ENCODE data around the gene KCNH5. TPM values are rescaled to one million over a fixed set of nuclear protein-coding genes. Genes with fewer than 3 reads are reported as not detected.

KCNH5 gene
- total RNA-seq, 1 experiment from 2014 or later: 1.4 TPM

DNA sequence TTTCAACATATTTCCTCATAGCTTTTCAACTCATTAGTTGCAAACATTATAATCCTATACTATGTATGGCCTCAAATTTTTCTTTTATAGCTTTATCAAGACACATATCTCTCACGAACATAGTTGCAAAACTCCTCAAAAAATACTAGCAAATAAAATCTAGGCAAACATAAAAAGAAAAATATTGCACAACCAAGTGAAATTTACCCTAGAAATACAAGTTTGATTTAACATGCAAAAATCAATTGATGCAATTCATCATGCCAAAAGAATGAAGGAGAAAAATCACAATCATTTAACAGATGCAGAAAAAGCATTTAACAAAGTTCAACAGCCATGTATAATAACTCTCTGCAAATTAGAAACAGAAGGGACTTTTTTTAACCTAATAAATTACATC, 33.3 kb upstream of the KCNH5 start:
- intact Hi-C loops (cut with micrococcal nuclease; ENCODE audit: unreplicated experiment): no loop called here
- no peaks in the 10 kb centered on the region for H4K20me1 ChIP-seq (ENCODE audit: insufficient read depth)
- no peaks in the 10 kb centered on the region for H3F3A ChIP-seq (ENCODE audit: insufficient read depth, low read depth)
- no peaks in the 10 kb centered on the region for H3K9me2 ChIP-seq (ENCODE audit: insufficient read depth)
- H3K79me2 ChIP-seq (ENCODE audit: low read depth): no peaks in the 10 kb centered on the region
- DNase-seq: no peak
- no peak overlapping the region for H3K4me3 ChIP-seq
- no peaks in the 10 kb centered on the region for H3K9me3 ChIP-seq (ENCODE audit: insufficient read depth, low read depth)
- H3K36me3 ChIP-seq (ENCODE audit: low read depth): no peaks in the 10 kb centered on the region
- ChIA-PET POLR2A (ENCODE audit: unreplicated experiment) (no interaction called here), CTCF (no interaction called here)
- H2AFZ ChIP-seq: no peak overlapping the region
- no peak overlapping the region for H3K4me2 ChIP-seq
- TF ChIP-seq EZH2 (IDR thresholded peaks at IDR 0.05; ENCODE audit: low read depth): no peak
- no TSS peak for BruUV-seq (replicated peaks)
- no peaks in the 10 kb centered on the region for H3K27me3 ChIP-seq (ENCODE audit: insufficient read depth, low read depth)
- H3K4me1 ChIP-seq (replicated peaks; ENCODE audit: insufficient read depth): no peaks in the 10 kb centered on the region
- H3K27ac ChIP-seq: no peak overlapping the region

DNA sequence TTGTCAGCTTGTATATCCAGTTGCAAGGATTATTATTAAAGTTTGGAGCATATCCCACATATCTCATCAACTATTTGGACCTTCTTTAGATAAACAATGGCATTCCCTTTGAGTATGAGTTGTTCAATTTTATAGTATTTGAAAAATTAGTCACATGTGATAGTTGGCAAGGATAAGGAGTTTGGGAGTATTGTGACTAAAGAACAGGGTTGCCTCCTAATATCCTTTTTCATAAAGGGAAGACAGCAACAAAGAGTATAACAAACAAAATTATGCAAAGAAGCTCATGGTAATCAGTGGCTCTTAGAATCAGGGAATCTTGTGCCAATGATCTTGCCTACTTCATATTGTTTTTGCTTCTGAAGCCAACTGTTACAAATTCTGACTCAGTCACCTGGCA, 31.2 kb upstream of the KCNH5 start:
- CTCF ChIA-PET: no interaction called here
- Histone ChIP-seq H3K79me2 (ENCODE audit: low read depth) (no peaks in the 10 kb centered on the region), H4K20me1 (ENCODE audit: insufficient read depth) (no peaks in the 10 kb centered on the region), H2AFZ (no peak overlapping the region), H3K4me3 (no peak overlapping the region), H3K36me3 (ENCODE audit: low read depth) (no peaks in the 10 kb centered on the region), H3K27me3 (ENCODE audit: insufficient read depth, low read depth) (no peaks in the 10 kb centered on the region), H3F3A (ENCODE audit: insufficient read depth, low read depth) (no peaks in the 10 kb centered on the region), H3K4me2 (no peak overlapping the region), H3K4me1 (replicated peaks; ENCODE audit: insufficient read depth) (no peaks in the 10 kb centered on the region), H3K9me3 (ENCODE audit: insufficient read depth, low read depth) (0 out of 2 replicates have a peak, but pooled peaks cover 4% of the 10 kb centered on the region), H3K9me2 (ENCODE audit: insufficient read depth) (no peaks in the 10 kb centered on the region), H3K27ac (no peak overlapping the region)
- no peak for DNase-seq
- intact Hi-C loops (cut with micrococcal nuclease; ENCODE audit: unreplicated experiment): no loop called here
- no TSS peak for BruUV-seq (replicated peaks)
- TF ChIP-seq, protein P1, sequence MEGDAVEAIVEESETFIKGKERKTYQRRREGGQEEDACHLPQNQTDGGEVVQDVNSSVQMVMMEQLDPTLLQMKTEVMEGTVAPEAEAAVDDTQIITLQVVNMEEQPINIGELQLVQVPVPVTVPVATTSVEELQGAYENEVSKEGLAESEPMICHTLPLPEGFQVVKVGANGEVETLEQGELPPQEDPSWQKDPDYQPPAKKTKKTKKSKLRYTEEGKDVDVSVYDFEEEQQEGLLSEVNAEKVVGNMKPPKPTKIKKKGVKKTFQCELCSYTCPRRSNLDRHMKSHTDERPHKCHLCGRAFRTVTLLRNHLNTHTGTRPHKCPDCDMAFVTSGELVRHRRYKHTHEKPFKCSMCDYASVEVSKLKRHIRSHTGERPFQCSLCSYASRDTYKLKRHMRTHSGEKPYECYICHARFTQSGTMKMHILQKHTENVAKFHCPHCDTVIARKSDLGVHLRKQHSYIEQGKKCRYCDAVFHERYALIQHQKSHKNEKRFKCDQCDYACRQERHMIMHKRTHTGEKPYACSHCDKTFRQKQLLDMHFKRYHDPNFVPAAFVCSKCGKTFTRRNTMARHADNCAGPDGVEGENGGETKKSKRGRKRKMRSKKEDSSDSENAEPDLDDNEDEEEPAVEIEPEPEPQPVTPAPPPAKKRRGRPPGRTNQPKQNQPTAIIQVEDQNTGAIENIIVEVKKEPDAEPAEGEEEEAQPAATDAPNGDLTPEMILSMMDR (conservative IDR thresholded peaks at IDR 0.05): no peak
- no peak for TF ChIP-seq EZH2 (IDR thresholded peaks at IDR 0.05; ENCODE audit: low read depth)
- POLR2A ChIA-PET (ENCODE audit: unreplicated experiment): no interaction called here

DNA sequence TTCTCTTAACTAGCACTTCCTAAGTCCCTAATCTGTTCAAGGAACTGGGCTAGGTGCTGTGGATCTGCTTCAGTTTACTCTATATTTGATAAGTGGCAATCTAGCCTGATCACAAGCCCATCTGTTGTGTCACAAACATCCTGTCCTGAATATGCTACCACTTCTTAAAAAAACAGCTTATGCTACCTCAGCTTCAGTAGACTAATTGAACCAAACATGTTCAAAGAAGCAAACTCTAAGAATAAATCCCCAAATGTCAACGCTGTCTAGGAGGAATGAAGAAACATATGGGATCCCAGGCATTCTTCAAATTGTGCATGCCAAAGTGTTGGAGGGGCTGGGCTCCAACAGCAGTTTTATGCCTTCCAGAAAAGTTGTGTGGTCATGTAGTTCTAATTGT, 10.4 kb upstream of the KCNH5 start:
- no peaks in the 10 kb centered on the region for H4K20me1 ChIP-seq (ENCODE audit: insufficient read depth)
- ChIA-PET CTCF (no interaction called here), POLR2A (ENCODE audit: unreplicated experiment) (no interaction called here)
- H3K4me3 ChIP-seq: no peak overlapping the region
- no peaks in the 10 kb centered on the region for H3K9me2 ChIP-seq (ENCODE audit: insufficient read depth)
- no peaks in the 10 kb centered on the region for H3K79me2 ChIP-seq (ENCODE audit: low read depth)
- no peak overlapping the region for H3K27ac ChIP-seq
- no peaks in the 10 kb centered on the region for H3K9me3 ChIP-seq (ENCODE audit: insufficient read depth, low read depth)
- no peaks in the 10 kb centered on the region for H3K36me3 ChIP-seq (ENCODE audit: low read depth)
- no peaks in the 10 kb centered on the region for H3K27me3 ChIP-seq (ENCODE audit: insufficient read depth, low read depth)
- intact Hi-C loops (cut with micrococcal nuclease; ENCODE audit: unreplicated experiment): no loop called here
- H3F3A ChIP-seq (ENCODE audit: insufficient read depth, low read depth): no peaks in the 10 kb centered on the region
- no peak for DNase-seq
- H3K4me2 ChIP-seq: no peak overlapping the region
- no TSS peak for BruUV-seq (replicated peaks)
- H2AFZ ChIP-seq: no peak overlapping the region
- no peaks in the 10 kb centered on the region for H3K4me1 ChIP-seq (replicated peaks; ENCODE audit: insufficient read depth)
- TF ChIP-seq, protein P1 (conservative IDR thresholded peaks at IDR 0.05): no peak
- no peak for TF ChIP-seq EZH2 (IDR thresholded peaks at IDR 0.05; ENCODE audit: low read depth)

DNA sequence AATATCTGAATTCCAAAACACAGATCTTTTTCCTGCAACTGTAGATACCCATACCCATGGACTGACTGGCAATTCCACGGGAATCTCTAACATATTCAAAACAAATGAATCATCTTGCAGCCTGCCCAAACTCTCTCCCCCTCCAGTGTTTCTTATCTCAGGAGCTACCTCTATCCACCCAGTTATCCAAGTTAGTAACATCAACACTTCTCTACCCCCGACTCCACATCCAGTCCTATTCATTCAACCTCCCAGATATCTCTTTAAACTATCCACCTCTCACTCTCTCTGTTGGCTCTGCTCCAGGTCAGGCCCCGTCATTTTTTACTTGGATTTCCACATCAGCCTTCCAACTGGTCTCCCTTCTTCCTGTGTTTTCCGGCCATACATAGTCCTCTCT, 6.7 kb upstream of the KCNH5 start:
- Histone ChIP-seq H3K4me3 (no peak overlapping the region), H3K9me3 (ENCODE audit: insufficient read depth, low read depth) (no peaks in the 10 kb centered on the region)
- POLR2A ChIA-PET (ENCODE audit: unreplicated experiment): no interaction called here

More for the DNA sequence above, 6.7 kb upstream of the KCNH5 start:
- Histone ChIP-seq H3K27ac (no peak overlapping the region), H3K9me2 (ENCODE audit: insufficient read depth) (no peaks in the 10 kb centered on the region), H3F3A (ENCODE audit: insufficient read depth, low read depth) (no peaks in the 10 kb centered on the region; the same call in 1 of the 2 replicates), H3K4me2 (no peak overlapping the region), H4K20me1 (ENCODE audit: insufficient read depth) (no peaks in the 10 kb centered on the region), H3K79me2 (ENCODE audit: low read depth) (no peaks in the 10 kb centered on the region), H3K4me1 (replicated peaks; ENCODE audit: insufficient read depth) (no peaks in the 10 kb centered on the region), H3K36me3 (ENCODE audit: low read depth) (no peaks in the 10 kb centered on the region), H3K27me3 (ENCODE audit: insufficient read depth, low read depth) (no peaks in the 10 kb centered on the region), H2AFZ (no peak overlapping the region)
- TF ChIP-seq, protein P1 (conservative IDR thresholded peaks at IDR 0.05): no peak
- TF ChIP-seq EZH2 (IDR thresholded peaks at IDR 0.05; ENCODE audit: low read depth): no peak
- DNase-seq: no peak
- intact Hi-C loops (cut with micrococcal nuclease; ENCODE audit: unreplicated experiment): no loop called here
- CTCF ChIA-PET: no interaction called here
- no TSS peak for BruUV-seq (replicated peaks)
